GM21723 (cell line): ENCODE results near the gene THEMIS.
"Not testable (repeated sequence)": the region's sequence is repeated elsewhere in the genome, so short reads cannot be mapped to it uniquely, and the experiment has no call there.

Experiments used
- ATAC-seq: cut with Tn5 transposase; IDR thresholded peaks from one replicate; pipeline ENCODE4 v1.9.1; 2021; ENCODE audit warnings: mild to moderate bottlenecking, moderate library complexity; ENCODE audit not compliant: unreplicated experiment

The THEMIS gene

DNA sequence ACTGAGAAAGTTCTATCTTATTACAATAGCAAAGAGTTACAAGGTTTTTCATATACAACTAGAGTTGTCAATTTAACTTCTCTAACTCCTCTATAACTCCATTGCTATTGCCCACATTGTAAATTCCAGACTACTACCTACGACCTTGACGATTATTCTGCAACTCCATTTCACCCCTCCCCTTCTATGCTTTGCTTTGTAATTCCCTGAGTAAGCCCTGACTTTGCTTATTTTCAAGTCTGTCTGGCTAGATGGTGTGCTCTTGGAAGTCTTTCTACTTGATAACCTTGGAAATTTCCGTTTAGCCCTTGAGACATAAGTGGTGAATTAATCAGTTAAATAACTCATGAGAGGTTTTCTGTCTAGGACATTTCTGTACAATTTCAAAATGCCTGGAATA lies 162.4 kb downstream of the THEMIS start:
- ATAC-seq = no peak

DNA sequence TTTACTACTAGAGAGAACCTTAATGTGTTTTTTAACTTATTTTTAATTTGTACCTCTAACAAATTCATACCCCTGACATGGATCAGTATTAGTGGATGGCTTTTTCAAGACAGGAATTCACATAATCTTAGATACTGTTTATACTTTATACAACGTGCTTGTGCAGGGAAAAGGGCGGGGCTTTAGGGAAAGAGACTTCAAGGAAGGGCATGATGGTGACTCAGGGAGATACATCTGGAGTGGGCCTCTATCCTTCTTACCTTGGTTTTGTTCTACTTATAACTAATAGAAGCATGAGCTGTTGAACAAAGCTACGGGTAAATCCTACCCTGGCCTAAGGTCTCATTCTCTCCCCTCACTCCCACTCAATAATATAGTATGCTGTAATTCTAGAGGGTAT lies 163.1 kb downstream of the THEMIS start:
- ATAC-seq = no peak

- ATAC-seq = peak; percentile 95
These were observed 163.8 kb downstream of the THEMIS start for GRCh38 chr6:127737009-127737486.

DNA sequence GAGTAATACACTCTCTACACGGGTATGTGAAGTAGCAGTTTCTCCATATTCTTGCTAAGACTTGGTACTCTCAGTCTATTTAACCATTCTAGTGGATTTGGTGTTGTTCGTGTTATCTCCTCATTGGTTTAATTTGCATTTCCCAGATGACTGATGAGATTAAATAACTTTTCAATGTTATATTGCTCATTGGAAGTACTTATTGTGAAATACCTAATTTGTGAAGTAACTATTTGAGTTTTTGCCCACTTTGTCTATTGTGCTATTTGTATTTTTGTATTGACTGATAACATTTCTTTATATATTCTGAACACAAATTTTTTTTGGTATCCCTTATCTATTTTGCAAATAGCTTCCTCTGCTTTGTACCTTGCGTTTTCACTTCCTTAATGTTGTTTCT lies 167.9 kb downstream of the THEMIS start:
- ATAC-seq = no peak

DNA sequence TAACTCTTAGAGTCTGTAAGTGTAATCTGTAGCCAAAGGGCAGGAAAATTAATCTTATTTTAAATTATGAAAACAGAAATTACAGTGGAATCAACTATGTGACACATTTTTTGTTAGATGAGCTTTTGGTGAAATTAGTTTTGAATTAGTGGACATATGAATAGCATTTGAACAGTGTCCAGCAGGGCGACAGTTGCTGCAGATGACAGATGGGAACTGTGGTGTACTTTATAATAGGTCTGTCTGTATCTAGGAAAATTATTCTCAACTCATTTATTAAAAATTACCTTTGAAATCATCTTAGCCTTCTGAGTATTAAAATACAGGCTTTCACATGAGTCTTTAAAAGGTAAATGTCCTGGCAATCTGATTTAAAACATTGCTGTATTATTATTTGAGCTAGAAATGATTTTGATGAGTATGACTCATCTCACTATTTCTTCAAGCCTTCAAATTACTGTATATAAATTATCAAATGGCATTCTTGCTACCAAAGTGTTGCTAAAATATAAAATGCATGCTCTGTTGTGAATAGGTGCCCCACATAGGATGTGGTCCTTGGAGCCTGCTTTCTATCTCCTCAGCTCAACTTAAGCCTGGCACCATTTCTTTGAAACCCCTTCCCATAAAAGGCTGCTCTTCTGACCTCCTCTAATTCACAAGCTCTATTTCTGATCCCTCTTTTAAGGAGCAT lies 173.5 kb downstream of the THEMIS start:
- no peak for ATAC-seq

DNA sequence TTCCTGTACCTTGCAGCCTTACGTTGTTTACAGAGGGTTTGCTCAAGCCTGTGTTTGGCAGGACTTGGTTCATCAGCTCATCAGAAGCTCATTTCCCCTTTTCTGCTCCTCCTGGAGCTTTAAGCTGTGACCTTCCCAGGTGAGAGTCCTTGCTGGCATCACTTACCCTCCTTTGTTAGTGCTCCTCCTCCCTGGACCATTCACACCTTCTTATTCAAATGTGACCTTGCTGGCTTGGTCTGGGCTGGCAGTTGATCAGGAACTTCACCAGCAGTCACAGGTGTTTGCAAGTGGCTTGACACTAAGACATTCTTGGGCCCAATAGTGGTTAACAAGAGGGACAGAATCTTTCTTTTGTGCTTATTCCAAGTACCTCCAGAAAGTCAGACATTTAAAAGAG lies 175.0 kb downstream of the THEMIS start:
- no peak for ATAC-seq

- ATAC-seq = no peak
These were observed 182.2 kb downstream of the THEMIS start for GRCh38 chr6:127718694-127719093.

GRCh38 chr6:127717384-127717783 lies 183.5 kb downstream of the THEMIS start:
- no peak for ATAC-seq

DNA sequence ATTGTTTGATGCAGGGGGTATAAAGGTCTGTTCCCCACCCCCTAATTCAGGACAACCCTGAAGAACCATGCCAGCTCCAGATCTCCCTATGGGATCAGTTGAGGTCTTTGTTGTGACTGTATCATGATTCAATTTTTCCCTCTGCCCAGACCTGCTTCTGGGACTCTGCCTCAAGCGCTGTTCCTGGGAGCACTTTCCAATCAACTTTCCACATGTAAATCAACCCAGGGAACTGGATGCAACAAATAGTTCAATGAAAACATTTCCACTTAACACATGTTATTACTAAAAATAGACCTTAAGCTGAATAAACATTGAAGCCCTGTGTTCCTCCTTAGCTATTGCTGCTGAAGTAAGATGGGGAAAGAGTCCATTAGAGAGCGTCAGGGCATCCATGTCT lies 184.4 kb downstream of the THEMIS start:
- ATAC-seq = no peak

DNA sequence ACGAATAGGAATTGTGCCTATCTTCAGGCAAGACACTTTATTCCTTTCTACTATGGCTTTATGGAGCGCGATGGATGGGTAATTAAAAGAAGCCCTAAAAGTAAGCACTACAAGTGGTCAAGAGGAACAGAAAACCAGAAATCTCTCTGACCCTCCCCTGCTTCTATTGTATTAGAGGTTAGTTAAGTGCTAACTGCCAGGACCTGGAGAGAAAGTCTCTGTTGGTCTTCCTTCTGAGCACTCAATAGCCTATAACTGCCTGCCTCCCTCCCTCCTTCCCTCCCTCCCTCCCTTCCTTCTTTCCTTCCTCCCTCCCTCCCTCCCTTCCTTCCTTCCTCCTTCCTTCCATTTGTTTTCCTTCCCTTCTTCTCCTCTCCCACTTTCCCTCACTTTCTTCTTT lies 190.2 kb downstream of the THEMIS start:
- ATAC-seq = no peak

DNA sequence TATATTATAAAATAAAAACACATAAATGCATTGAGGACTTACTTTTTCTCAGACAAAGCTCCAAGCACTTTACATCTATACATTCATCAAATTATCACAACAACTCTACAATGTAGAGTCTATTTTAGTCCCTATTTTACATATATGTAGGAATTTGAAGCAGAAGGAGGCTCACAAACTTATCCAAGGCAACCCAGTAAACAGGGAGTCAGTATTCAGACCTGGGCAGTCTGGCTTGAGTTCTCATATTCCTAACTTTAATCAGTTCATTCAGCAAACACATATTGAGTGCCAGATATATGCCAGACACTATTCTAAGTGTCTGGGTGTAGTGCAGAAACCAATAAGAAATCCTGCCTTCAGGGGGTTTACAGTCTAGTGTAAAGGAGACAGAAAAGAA lies 194.6 kb downstream of the THEMIS start:
- no peak for ATAC-seq

DNA sequence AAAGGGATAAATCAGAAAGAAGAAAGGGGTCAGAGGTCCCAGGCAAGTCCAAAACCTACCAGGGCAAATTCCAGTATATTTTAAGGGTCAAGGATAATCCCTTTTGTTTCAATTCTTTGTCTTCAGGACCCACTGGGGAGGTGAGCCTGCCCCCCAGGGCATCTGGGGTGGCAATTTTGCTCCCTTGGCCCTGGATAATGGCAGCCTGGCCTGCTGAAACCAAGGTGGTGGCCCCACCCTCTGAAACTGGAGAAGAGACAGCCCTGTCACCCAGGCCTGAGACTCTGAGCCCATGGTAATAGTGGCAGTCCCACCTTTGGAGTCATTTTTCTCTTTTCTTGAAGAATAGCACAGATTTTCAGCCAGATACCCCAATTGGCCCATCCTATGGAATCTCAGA lies 205.8 kb downstream of the THEMIS start:
- no peak for ATAC-seq

DNA sequence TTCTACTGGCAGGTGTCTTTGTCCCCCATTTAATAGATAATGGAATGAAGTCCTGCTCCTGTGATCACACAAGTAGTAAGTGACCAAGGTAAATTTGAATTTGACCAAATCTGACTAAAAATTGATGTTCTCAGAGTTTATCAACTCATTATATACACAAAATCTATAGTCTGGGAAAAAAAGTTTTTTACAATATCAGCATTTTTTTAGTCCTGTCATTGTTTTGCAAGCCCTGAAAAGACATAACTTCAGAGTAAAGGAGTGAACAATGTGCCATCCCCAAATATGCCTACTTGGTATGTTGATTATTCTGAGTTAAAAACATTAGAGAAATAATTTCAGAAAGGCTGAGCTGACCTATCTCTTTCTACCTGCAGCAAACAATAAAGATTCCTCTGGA lies 209.7 kb downstream of the THEMIS start:
- no peak for ATAC-seq

DNA sequence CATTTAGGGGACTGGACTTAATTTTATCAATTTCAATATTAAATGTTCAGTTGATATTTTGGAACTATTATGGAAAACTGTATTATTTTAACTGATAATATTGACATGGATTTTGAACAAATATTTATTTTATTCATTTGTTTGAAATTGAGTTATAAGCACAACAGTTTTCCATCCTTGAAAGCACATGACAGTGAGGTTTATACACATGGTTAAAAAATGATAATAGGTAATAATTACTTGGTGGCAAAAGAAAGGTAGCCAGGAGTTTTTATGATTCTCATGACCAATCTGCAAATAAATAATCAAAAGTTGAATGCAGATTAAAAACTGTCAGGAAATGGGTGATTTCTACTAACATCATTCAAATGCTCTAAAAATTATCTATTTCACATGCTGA lies 210.3 kb downstream of the THEMIS start:
- ATAC-seq = no peak

- no peak for ATAC-seq
These were observed 210.8 kb downstream of the THEMIS start for GRCh38 chr6:127690092-127690491.

GRCh38 chr6:127687490-127687889 lies 213.4 kb downstream of the THEMIS start:
- not testable (repeated sequence) for ATAC-seq

GRCh38 chr6:127686084-127686483 lies 214.8 kb downstream of the THEMIS start:
- ATAC-seq = no peak

DNA sequence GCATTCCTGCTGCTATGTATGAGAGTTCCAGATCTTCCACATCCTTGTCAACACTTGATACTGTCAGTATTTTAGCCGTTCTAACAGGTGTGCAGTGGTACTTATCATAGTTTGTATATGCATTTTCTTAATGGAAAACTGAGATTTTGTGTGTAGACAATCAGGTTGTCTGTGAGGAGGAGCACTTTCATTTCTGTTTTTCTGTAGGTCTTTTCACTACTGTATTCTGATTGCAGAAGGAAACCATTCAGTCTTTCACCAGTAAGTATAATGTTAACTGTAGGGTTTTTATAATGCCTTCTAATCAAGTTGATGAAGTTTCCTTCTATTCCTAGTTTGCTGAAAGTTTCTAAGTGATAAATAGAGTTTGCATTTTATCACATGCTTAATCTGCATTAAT lies 216.4 kb downstream of the THEMIS start:
- ATAC-seq = no peak
